GM19023 (cell line): ENCODE measurements around the gene PTPRE.

Source experiments
- ATAC-seq: cut with Tn5 transposase; IDR thresholded peaks from one replicate; pipeline ENCODE4 v1.9.1; 2021; ENCODE audit warnings: mild to moderate bottlenecking, moderate library complexity; ENCODE audit not compliant: unreplicated experiment

Gene PTPRE

GRCh38 chr10:127922675-127923366 is 15.9 kb downstream of the PTPRE start:
- ATAC-seq, result no peak

- ATAC-seq, result no peak
Observed at GRCh38 chr10:127923646-127924045, 16.7 kb downstream of the PTPRE start.

GRCh38 chr10:127925471-127926207 is 18.7 kb downstream of the PTPRE start:
- no peak for ATAC-seq

GRCh38 chr10:127926455-127926854 is 19.6 kb downstream of the PTPRE start:
- no peak for ATAC-seq

- no peak for ATAC-seq
Observed at GRCh38 chr10:127928021-127928806, 21.3 kb downstream of the PTPRE start.

GRCh38 chr10:127932521-127933270 is 25.8 kb downstream of the PTPRE start:
- no peak for ATAC-seq

GRCh38 chr10:127933271-127933670 is 26.4 kb downstream of the PTPRE start:
- no peak for ATAC-seq

GRCh38 chr10:127934383-127934782 is 27.5 kb downstream of the PTPRE start:
- ATAC-seq, result no peak

GRCh38 chr10:127935071-127935561 is 28.2 kb downstream of the PTPRE start:
- no peak for ATAC-seq

GRCh38 chr10:127937069-127937468 is 30.2 kb downstream of the PTPRE start:
- ATAC-seq, result no peak

GRCh38 chr10:127937915-127938463 is 31.1 kb downstream of the PTPRE start:
- ATAC-seq, result no peak

GRCh38 chr10:127939786-127940330 is 33.0 kb downstream of the PTPRE start:
- no peak for ATAC-seq

GRCh38 chr10:127940866-127941640 is 34.1 kb downstream of the PTPRE start:
- ATAC-seq, result no peak

GRCh38 chr10:127942811-127943210 is 35.9 kb downstream of the PTPRE start:
- ATAC-seq, result no peak

- no peak for ATAC-seq
Observed at GRCh38 chr10:127943336-127943910, 36.5 kb downstream of the PTPRE start.

GRCh38 chr10:127944256-127944655 is 37.4 kb downstream of the PTPRE start:
- no peak for ATAC-seq

GRCh38 chr10:127945341-127945758 is 38.4 kb downstream of the PTPRE start:
- ATAC-seq, result no peak

- ATAC-seq, result no peak
Observed at GRCh38 chr10:127945948-127946711, 39.2 kb downstream of the PTPRE start.
